Nephron progenitor cell (in vitro differentiated cells): Measurements from ENCODE around the gene HSPA12B.

ENCODE experiments used
- DNase-seq: peaks from one replicate; pipeline ENCODE4 v3.0.0; 2021
- H3K27ac Mint-ChIP-seq: 2 replicates; pipeline ENCODE4 v1.8.0; 2021; ENCODE audit warnings: mild to moderate bottlenecking, moderate library complexity, mixed read lengths
- H3K27me3 Mint-ChIP-seq: 2 replicates; pipeline ENCODE4 v1.8.0; 2021; ENCODE audit warnings: mild to moderate bottlenecking, low read depth, mixed read lengths; ENCODE audit not compliant: poor library complexity
- H3K36me3 Mint-ChIP-seq: 2 replicates; pipeline ENCODE4 v1.8.0; 2021; ENCODE audit warnings: low read depth, mixed read lengths
- H3K4me1 Mint-ChIP-seq: 2 replicates; pipeline ENCODE4 v1.8.0; 2021; ENCODE audit warnings: mixed read lengths
- H3K4me3 Mint-ChIP-seq: 2 replicates; pipeline ENCODE4 v1.8.0; 2021; ENCODE audit warnings: mild to moderate bottlenecking, moderate library complexity, mixed read lengths
- H3K9me3 Mint-ChIP-seq: 2 replicates; pipeline ENCODE4 v1.8.0; 2021; ENCODE audit warnings: mild to moderate bottlenecking, moderate library complexity, mixed read lengths
- TF ChIP-seq, protein P1 (sequence below): fragments of 200-600 bp; sonication (generic); IDR thresholded peaks from 2 replicates; pipeline ENCODE4 v1.5.0; 2021; ENCODE audit warnings: antibody characterized with exemption

HSPA12B gene

DNA sequence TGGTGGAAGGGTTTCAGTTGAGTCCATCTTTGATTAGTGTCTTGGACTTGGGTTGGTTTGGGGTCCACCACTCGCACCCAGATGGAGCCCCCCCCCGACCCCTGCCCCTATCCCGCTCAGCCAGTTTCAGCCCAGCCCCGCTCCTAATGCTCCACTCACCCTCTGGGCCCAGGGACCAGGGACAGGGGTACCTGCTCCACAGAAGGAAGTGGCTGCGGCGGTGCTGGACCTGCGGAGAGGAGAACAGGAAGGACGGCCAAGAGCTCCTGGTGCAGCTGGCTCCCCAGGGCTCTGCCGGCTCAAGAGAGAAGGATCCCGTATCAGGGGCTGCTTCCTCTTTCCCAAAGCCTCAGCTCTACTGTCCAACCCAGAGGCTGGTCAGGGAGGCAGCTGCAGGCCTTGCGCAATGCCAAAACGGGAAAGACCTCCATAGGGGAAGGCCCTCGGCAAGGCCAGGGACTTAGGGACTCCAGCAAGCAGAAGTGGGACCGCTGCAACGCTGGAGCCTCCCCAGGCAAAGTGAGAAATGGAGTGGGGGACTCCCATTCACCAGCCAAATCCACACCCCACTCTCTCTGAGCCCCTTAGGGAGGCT lies 20.1 kb upstream of the HSPA12B start, which contains the start of gene SIGLEC1:
Gene SIGLEC1, minus strand, starts transcription at position 322 of the 595 bp plus-strand sequence. CDS start 5,472 bp downstream, outside the sequence.
- no peak for DNase-seq
- H3K4me3 Mint-ChIP-seq, result no peak within 1 kb of the TSS
- peaks cover 14% of the 10 kb centered on the region for H3K27me3 Mint-ChIP-seq
- H3K27ac Mint-ChIP-seq, result peak within 1 kb of the TSS; percentile 44
- no peaks in the 10 kb centered on the region for H3K9me3 Mint-ChIP-seq
- no peaks in the 10 kb centered on the region for H3K36me3 Mint-ChIP-seq
- TF ChIP-seq, protein P1, sequence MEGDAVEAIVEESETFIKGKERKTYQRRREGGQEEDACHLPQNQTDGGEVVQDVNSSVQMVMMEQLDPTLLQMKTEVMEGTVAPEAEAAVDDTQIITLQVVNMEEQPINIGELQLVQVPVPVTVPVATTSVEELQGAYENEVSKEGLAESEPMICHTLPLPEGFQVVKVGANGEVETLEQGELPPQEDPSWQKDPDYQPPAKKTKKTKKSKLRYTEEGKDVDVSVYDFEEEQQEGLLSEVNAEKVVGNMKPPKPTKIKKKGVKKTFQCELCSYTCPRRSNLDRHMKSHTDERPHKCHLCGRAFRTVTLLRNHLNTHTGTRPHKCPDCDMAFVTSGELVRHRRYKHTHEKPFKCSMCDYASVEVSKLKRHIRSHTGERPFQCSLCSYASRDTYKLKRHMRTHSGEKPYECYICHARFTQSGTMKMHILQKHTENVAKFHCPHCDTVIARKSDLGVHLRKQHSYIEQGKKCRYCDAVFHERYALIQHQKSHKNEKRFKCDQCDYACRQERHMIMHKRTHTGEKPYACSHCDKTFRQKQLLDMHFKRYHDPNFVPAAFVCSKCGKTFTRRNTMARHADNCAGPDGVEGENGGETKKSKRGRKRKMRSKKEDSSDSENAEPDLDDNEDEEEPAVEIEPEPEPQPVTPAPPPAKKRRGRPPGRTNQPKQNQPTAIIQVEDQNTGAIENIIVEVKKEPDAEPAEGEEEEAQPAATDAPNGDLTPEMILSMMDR, result no peak
- H3K4me1 Mint-ChIP-seq, result no peaks in the 10 kb centered on the region

GRCh38 chr20:3714092-3714491 lies 18.4 kb upstream of the HSPA12B start:
- H3K9me3 Mint-ChIP-seq, result no peaks in the 10 kb centered on the region
- TF ChIP-seq, protein P1, result no peak
- DNase-seq, result no peak

GRCh38 chr20:3716195-3716834 lies 16.2 kb upstream of the HSPA12B start:
- no peak overlapping the region for H3K4me3 Mint-ChIP-seq
- TF ChIP-seq, protein P1, result peak; percentile 75
- no peaks in the 10 kb centered on the region for H3K4me1 Mint-ChIP-seq
- no peaks in the 10 kb centered on the region for H3K9me3 Mint-ChIP-seq
- H3K27me3 Mint-ChIP-seq, result peaks cover 22% of the 10 kb centered on the region
- no peak overlapping the region for H3K27ac Mint-ChIP-seq
- DNase-seq, result peak; percentile 57
- no peaks in the 10 kb centered on the region for H3K36me3 Mint-ChIP-seq

More at GRCh38 chr20:3714092-3714491, 18.4 kb upstream of the HSPA12B start:
- peaks cover 14% of the 10 kb centered on the region for H3K27me3 Mint-ChIP-seq
- H3K4me3 Mint-ChIP-seq, result no peak overlapping the region
- H3K27ac Mint-ChIP-seq, result peak overlapping the region; percentile 22
- no peaks in the 10 kb centered on the region for H3K4me1 Mint-ChIP-seq
- H3K36me3 Mint-ChIP-seq, result no peaks in the 10 kb centered on the region

- Mint-ChIP-seq H3K4me3 (no peak overlapping the region), H3K27ac (no peak overlapping the region), H3K9me3 (no peaks in the 10 kb centered on the region), H3K4me1 (no peaks in the 10 kb centered on the region), H3K36me3 (no peaks in the 10 kb centered on the region), H3K27me3 (peaks cover 21% of the 10 kb centered on the region)
- DNase-seq, result no peak
- TF ChIP-seq, protein P1, result no peak
These were observed 13.4 kb upstream of the HSPA12B start for GRCh38 chr20:3719046-3719445.

DNA sequence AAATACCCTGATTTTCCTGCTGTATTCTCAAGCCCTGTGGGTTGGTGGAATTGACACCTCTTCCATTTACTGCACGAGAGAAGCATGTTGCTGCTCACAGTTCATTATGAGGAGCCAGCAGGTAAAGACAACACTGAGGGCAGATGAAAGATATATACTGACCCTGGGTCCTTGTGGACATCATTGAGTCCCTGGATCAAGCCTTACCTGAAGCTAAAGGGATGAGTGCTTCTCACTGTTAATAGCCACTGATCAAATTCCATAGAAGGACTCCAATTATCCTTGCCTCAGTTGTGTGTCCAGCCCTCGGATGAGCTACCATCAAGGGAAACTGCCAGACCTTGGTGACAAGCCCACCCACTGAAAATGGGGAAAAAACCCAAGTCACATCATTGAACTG lies 12.4 kb upstream of the HSPA12B start:
- no peak overlapping the region for H3K27ac Mint-ChIP-seq

More for the DNA sequence above, 12.4 kb upstream of the HSPA12B start:
- TF ChIP-seq, protein P1, result no peak
- DNase-seq, result no peak
- peaks cover 5% of the 10 kb centered on the region for H3K9me3 Mint-ChIP-seq
- no peaks in the 10 kb centered on the region for H3K4me1 Mint-ChIP-seq
- no peak overlapping the region for H3K4me3 Mint-ChIP-seq
- H3K27me3 Mint-ChIP-seq, result peaks cover 25% of the 10 kb centered on the region
- no peaks in the 10 kb centered on the region for H3K36me3 Mint-ChIP-seq
